ENCODE data around the gene PEX11G. TPM values are rescaled to one million over a fixed set of nuclear protein-coding genes. Genes with fewer than 3 reads are reported as not detected.

PEX11G gene
- total RNA-seq, 1 experiment from 2014 or later: 4.3 TPM

GRCh38 chr19:7505682-7506384 is 17.0 kb upstream of the PEX11G start:
- CTCF ChIA-PET: interaction anchor here (0.5 to 3.6 kb wide), 18 partner anchors 8 to 438 kb away, joined by 3 to 33 read pairs (median 4); partner anchors contain the start of genes MCOLN1, TIMM44, TRAPPC5 and ZNF358
- Mint-ChIP-seq H3K36me3 (no peaks in the 10 kb centered on the region), H3K27me3 (ENCODE audit: low read depth) (peaks cover 54% of the 10 kb centered on the region), H3K4me1 (peaks cover 19% of the 10 kb centered on the region), H3K4me3 (peak overlapping the region; percentile 67), H3K27ac (no peak overlapping the region), H3K9me3 (no peaks in the 10 kb centered on the region)
- POLR2A ChIA-PET: interaction anchor here (0.5 to 2.0 kb wide), 8 partner anchors 10 to 547 kb away, joined by 3 to 8 read pairs (median 3); partner anchors contain the start of genes MCOLN1, PEX11G and ZNF358
- TF ChIP-seq NR2C2 (CRISPR knock-in tag; IDR thresholded peaks at IDR 0.05) (no peak), FOXP4 (CRISPR knock-in tag; IDR thresholded peaks at IDR 0.05) (0 out of 2 replicates have a peak, but pooled peaks have one; percentile 12), USF2 (CRISPR knock-in tag; IDR thresholded peaks at IDR 0.05) (peak; percentile 82), GRHL2 (CRISPR knock-in tag; IDR thresholded peaks at IDR 0.05; ENCODE audit: insufficient replicate concordance, severe bottlenecking) (no peak), MAX (CRISPR knock-in tag; IDR thresholded peaks at IDR 0.05) (peak; percentile 80), USF1 (CRISPR knock-in tag; IDR thresholded peaks at IDR 0.05) (peak; percentile 81; the same call in 1 of the 2 replicates), FOXK1 (CRISPR knock-in tag; IDR thresholded peaks at IDR 0.05) (peak; percentile 28), SP1 (CRISPR knock-in tag; conservative IDR thresholded peaks at IDR 0.05) (0 out of 2 replicates have a peak, but pooled peaks have one; percentile 23), TP53 (CRISPR knock-in tag; IDR thresholded peaks at IDR 0.05) (no peak)
- ATAC-seq (peak; percentile 43), DNase-seq (ENCODE audit: low spot score) (peak; percentile 88)

- Mint-ChIP-seq H3K9me3 (no peaks in the 10 kb centered on the region), H3K4me1 (peaks cover 19% of the 10 kb centered on the region), H3K27ac (no peak overlapping the region), H3K36me3 (no peaks in the 10 kb centered on the region), H3K4me3 (peak overlapping the region; percentile 67), H3K27me3 (ENCODE audit: low read depth) (peaks cover 55% of the 10 kb centered on the region)
- ChIA-PET CTCF (interaction anchor here (1.5 to 3.6 kb wide), 5 partner anchors 8 to 364 kb away, joined by 5 to 33 read pairs (median 12); partner anchors contain the start of gene MCOLN1), POLR2A (interaction anchor here (0.5 to 1.5 kb wide), 2 partner anchors 11 to 548 kb away, joined by 3 to 4 read pairs; no protein-coding TSS in a partner anchor)
- peak; percentile 45 for DNase-seq (ENCODE audit: low spot score)
- ATAC-seq: no peak
- TF ChIP-seq NFE2L1 (CRISPR knock-in tag; IDR thresholded peaks at IDR 0.05) (no peak), ZNF138 (CRISPR knock-in tag; conservative IDR thresholded peaks at IDR 0.05) (no peak), USF2 (CRISPR knock-in tag; IDR thresholded peaks at IDR 0.05) (no peak), PRDM15 (CRISPR knock-in tag; IDR thresholded peaks at IDR 0.05) (no peak), GRHL2 (CRISPR knock-in tag; IDR thresholded peaks at IDR 0.05; ENCODE audit: insufficient replicate concordance, severe bottlenecking) (no peak), MAX (CRISPR knock-in tag; IDR thresholded peaks at IDR 0.05) (no peak), SMAD4 (CRISPR knock-in tag; IDR thresholded peaks at IDR 0.05) (no peak), ZNF281 (CRISPR knock-in tag; IDR thresholded peaks at IDR 0.05) (no peak), NR1H2 (CRISPR knock-in tag; IDR thresholded peaks at IDR 0.05) (no peak), ZNF263 (CRISPR knock-in tag; IDR thresholded peaks at IDR 0.05; ENCODE audit: low read depth) (no peak), PREB (CRISPR knock-in tag; IDR thresholded peaks at IDR 0.05; ENCODE audit: borderline replicate concordance) (no peak), NR2C2 (CRISPR knock-in tag; IDR thresholded peaks at IDR 0.05) (no peak)
Observed at GRCh38 chr19:7505288-7505681, 16.4 kb upstream of the PEX11G start.

Data from WTC11 (cell line).